ENCODE results near the gene SNAP47.
A peak's percentile ranks its signal among the peaks of the same experiment; 100 is the strongest.

SNAP47 gene

DNA sequence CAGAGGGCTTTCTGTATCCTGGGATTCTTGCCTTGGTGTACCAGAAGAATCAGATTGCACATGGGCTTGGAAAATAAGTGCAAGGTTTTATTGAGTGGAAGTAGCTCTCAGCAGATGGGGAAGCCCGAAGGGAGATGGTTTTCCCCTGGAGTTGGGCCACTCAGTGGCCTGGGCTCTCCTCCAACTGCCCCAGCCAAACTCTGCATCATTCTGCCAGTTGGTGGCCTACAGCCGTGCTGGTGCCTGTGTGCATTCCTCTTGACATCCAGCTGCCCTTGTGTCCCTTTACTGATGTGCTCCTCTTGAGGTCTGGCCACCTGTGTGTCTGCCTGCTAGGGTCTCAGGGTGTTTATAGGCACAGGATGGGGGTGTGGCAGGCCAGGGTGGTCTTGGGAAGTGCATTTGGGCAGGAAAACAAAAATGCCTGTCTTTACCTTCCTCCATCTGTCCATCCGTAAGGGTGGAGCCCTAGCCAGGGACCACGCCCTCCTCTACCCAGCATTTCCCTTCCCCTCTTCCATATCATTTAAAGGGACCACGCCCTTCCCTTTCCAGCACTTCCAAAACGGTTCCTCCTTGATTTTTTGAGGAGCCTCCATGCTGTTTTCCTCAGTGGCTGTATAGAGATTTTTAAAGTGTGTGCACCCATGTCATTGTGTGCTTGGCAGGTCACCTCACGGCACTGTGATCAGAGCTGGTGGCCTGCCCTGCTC lies 18.9 kb downstream of the SNAP47 start:
- DNase-seq = no peak

- no peak for DNase-seq
Measured at GRCh38 chr1:227754958-227755357, 19.7 kb downstream of the SNAP47 start.

DNA sequence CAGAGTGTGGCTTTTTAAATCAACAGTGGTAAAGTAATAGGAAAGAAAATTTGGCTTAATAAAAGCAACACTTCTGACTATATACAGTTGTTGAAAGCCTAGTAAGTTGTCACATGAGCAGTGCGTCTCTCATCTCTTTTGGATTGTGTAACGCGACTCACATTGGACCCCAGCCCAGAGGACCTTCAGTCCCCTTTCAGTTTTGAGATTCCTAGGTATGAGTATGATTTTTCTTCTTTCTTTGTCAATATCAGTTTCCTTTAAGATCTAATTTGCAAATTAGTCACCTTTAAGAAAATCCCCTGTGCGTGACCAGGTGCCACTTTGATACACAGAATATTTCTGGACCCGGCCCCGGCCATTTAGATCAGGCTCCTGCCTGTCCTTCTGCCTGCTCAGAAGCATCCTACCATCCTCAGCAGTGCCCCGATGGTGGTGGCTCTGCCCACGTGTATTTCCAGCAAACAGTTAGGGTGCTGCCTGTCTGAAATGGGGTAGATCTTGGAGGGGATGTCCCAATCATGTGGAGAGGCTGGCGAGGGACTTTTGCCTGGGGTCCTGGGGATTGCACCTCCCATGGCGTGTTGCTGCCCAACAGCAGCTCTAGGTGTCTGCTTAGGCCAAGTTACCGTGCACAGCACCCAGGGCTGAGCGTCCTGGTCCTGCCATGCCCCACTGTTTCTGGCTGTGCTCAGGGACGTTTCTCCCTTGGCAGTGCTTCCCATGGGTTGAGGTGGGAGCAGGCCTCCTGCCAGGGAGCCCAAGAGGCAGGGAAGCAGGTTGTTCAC lies 21.1 kb downstream of the SNAP47 start:
- DNase-seq = no peak

- DNase-seq = no peak
Measured at GRCh38 chr1:227757781-227758180, 22.5 kb downstream of the SNAP47 start.

DNA sequence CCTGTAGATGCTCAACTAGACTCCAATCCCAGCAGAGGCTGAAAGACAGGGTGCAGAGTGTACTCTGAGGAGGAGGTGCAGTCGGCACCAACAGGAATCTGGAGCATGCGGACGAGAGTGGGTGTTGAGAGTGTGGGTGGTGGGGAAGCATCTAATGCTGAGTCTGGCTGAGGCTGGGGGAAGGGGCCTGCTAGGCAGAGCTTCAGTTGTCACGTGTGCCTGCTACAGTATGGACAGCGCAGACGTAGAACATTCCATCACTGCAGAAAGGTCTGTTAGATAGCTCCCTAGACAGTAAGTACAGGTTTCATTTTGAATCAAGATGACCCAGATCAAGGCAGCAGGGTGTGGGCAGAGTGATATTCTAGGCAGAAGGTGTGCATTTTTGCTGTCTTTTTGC lies 23.1 kb downstream of the SNAP47 start:
- no peak for DNase-seq

- DNase-seq = peak; percentile 85
Measured at GRCh38 chr1:227759341-227760300, 24.4 kb downstream of the SNAP47 start.

DNA sequence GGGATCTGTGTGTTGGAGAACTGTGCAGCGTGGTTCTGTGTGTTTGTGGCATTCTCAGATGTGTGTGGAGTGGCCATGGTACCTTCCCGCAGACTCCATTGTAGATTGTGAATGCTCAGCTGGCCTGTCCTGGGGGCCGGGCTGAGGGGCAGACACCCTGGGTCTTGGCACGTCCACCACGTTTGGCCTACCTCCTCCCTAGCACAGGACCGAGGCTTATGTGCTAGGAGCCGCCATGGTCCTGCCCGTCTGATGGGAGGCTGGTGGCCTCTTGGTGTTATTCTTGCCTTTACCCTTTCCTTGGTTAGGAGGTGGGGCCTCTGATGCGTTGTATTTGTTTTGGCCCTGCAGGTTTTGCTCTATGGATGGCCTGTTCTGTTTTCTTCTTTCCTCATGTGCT lies 25.1 kb downstream of the SNAP47 start:
- DNase-seq = no peak

DNA sequence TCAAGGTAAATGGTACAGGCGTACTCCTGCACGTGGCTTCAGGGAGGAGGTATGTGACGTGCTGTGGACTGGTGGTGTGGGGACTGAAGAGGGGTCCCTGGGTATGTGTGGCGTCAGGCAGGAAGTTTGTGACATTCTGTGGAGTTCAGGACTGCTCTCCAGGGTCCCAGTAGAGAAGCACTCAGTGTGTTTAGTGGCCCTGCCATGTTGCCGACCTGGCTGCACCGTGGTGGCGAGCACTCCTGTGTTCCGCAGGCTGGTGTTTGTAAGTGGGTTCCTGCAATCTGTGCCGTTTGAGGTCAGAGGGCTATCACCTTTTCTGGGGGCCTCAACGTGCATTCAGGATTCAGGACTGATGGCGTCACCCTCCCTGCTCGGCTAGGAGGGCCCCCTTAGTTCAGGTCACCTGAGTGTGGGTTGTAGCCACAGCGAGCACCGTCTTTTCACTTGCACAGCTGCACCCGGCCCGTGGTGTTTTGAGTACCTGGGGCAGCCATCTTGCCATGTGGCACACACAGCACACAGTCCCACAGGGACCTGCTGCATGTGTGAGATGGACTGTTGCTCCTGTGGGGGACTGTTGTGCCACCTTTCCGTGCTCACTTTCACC lies 26.5 kb downstream of the SNAP47 start:
- DNase-seq = no peak

GRCh38 chr1:227762231-227762911 lies 27.1 kb downstream of the SNAP47 start:
- peak; percentile 99 for DNase-seq

- no peak for DNase-seq
Measured at GRCh38 chr1:227763246-227764018, 28.2 kb downstream of the SNAP47 start.

GRCh38 chr1:227764019-227764391 lies 28.8 kb downstream of the SNAP47 start:
- no peak for DNase-seq

- DNase-seq = no peak
Measured at GRCh38 chr1:227765261-227766014, 30.2 kb downstream of the SNAP47 start.

DNA sequence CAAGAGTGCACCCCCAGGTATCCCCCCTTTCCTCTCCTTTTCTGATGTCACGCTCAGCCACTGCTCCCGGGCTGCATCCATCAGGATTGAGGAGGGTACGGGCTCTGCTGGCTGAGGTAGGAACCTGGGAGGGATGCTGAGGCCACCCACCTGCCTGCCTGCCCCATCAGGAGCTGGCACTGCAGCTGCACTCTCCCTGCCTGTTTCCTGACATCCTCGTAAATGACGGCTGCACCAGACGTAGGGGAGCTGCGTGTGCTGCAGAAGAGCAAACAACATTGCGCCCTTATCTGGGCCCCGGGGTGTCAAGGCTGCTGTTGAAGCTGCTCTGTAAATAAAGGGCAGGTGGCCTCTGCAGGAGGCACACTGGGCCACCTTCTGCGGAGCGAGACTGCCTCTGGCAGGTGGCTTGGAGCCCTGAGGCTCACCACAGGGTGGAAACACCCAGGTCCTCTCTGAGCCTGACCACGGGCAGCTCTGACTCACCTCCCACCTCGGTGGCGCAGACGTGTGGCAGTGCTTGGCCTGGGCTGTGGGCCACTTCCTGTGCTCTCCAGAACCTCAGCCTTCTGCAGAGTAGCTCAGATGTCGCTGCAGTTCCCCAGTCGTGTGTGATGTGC lies 30.9 kb downstream of the SNAP47 start:
- DNase-seq = no peak

- no peak for DNase-seq
Measured at GRCh38 chr1:227766653-227767277, 31.5 kb downstream of the SNAP47 start.

DNA sequence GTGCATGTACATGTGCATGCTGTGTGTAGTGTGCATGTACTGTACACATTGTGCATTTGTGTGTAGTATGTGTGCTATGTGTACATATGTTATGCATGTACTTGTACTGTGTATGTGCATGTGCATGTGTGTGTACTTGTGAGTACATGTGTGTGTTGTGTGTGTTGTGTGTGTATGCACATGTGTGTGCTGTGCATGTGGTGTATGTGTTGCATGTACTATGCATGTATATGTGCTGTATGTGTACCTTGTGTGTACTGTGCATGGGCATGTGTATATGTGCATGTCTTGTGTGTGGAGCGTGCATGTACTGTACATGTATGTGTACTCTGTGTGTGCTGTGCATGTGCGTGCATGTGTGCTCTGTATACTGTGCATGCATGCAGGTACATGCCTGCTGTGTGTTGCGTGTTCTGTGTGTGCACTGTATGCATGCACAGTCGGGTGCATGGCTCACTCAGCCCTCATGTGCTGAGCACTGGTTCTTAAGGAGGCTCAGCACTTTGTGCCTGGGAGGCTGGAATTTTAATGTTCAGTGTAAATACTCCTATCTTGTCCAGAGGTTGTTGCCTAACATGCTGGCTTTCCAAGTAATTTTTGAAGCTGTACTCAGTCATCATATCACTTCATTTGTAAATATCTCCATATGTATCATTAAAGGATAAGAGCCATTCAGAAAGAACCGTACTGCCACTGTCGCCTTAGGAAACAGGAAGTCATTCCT lies 32.3 kb downstream of the SNAP47 start:
- DNase-seq = no peak

DNA sequence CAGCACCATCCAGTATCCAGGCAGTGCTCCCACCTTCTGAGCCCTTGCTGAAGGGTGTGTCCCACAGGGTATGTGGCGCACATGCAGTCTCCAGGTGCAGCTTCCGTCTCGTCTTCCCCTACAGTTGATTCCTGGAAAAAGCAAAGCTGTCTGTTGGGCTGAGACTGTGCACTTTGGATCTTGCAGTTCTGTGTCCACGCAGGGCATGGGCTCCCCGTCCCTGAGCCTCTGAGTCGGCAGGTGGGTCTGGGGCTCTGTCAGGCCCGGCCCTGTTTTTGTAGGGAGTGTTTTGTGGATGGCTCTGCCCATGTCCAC lies 32.8 kb downstream of the SNAP47 start:
- no peak for DNase-seq

GRCh38 chr1:227768640-227769039 lies 33.4 kb downstream of the SNAP47 start:
- DNase-seq = no peak

DNA sequence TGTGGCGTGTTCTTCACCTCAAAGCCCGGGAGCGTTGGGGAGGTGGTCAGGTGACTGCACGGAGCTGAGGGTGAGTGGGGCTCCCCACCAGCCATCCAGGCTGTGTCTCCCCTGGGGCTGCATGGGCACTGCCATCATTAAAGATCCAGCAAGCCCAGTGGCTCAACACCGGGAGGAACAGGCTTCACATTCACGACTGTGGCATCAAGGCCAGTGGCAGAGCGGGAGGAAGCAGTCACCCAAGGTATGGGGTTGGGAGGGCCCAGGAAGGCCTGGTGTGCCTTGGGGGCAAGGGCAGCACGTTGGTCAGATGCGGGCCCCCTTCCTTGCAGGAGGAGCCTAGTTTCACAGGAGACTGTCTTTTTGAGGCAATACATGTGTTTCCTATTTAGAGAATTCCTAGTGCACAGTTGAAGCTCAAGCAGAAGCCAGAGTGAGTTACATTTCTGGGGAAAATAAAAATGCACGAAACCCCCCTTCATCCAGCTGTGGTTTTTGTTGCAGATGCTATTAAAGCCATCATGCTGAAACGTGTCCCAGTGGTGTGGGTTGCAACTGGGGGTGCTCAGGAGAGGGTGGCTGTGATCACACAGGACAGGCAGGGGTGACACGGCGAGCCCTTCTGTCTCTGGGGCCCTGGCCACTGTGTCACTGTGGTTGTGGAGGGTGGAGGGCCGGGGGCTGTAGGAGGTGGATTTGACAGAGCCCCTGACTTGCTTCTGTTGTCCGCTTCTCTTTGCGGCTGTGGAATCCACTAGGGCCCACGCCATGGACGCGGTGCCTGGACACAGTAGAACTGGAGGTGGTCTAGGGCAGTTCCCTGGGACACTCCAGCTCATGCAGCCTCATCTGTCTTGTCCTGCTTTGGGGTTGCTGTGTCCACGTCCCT lies 34.1 kb downstream of the SNAP47 start:
- no peak for DNase-seq

All from 8988T (cell line).